GM18498 (cell line): ENCODE results near the gene SGMS1.

Source experiments
- ATAC-seq: cut with Tn5 transposase; IDR thresholded peaks from one replicate; pipeline ENCODE4 v1.9.1; 2021; ENCODE audit warnings: mild to moderate bottlenecking, moderate library complexity; ENCODE audit not compliant: unreplicated experiment

SGMS1 gene

DNA sequence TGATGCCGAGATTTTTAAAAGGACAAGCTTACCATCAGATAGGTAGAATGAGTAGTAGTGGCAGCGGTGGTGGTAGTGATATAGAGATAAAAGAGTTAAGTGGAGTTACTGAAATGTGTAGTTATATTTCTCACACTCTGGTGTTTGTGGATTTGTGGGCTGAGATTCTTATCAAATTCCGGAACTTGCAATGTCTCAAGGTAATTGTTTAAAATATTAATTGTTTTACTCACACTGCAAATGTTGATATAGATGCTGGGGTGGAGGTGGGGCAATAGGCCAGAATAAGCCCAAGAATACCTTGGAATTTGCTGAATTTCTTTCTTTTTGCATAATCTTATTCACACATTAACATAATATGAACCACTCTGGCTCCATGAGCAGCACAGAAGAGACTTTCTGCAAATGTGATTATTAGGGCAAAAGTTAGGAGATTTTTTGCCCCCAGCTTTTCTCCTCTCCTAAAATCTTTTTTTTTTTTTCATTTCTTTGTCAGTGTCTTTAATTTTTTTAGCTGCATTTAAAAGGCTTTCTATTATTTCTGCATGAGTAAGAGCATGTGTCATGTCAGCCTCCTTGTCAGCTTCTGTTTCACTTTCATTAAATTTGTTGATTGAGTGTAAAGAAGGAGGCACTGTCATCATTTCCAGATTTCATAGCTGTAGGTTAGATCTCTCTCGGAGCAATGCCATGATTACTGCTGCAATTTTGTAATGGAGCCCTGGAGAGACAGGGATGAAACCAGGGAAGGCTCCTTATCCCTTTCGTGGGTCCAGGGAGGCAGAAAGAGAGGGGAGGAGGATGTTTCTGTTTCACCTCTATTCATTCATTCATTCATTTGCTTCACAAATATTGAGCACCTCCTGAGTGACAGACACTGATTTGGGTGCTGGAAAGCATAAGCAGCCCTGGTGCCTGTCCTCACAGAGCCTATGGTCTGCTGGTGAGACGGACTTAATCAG is 13.1 kb upstream of the SGMS1 start:
- ATAC-seq, result peak; percentile 94

- ATAC-seq, result no peak
These were observed 11.5 kb upstream of the SGMS1 start for GRCh38 chr10:50635286-50635685.

DNA sequence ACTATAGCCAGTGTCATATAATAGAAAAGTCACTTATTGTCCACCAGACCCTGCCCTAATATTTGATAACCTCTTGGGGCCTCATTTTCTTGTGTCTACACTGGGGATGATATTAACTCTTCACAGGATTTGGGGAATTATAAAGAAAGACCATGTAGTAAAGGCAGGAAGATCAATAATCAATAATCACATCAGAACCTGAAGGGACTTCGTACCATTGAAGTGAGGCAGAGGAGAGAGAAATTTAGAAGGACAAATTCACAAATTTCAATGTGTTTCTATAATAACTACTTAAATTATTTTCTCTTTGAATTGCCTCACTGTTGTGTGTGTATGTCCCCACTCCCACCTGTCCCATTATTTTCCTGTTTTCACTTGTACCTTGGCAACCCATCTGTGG is 10.7 kb upstream of the SGMS1 start:
- no peak for ATAC-seq

DNA sequence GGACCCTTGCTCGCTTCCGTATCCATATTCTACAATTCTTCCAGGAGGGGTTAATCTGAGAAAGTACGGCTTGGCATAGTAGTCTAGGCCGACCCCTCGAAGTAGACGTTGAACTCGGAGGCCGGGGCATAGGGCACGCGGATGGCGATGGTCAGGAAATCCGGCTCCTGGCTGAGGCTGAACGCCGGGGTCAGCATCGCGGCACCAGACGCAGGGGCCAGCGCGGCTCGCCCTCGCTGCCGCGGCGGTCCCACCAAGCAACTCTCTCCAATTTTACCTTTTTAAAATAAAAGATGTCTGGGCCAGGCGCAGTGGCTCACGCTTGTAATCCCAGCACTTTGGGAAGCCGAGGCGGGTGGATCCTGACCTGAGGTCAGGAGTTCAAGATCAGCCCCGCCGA is 7.3 kb upstream of the SGMS1 start:
- no peak for ATAC-seq

DNA sequence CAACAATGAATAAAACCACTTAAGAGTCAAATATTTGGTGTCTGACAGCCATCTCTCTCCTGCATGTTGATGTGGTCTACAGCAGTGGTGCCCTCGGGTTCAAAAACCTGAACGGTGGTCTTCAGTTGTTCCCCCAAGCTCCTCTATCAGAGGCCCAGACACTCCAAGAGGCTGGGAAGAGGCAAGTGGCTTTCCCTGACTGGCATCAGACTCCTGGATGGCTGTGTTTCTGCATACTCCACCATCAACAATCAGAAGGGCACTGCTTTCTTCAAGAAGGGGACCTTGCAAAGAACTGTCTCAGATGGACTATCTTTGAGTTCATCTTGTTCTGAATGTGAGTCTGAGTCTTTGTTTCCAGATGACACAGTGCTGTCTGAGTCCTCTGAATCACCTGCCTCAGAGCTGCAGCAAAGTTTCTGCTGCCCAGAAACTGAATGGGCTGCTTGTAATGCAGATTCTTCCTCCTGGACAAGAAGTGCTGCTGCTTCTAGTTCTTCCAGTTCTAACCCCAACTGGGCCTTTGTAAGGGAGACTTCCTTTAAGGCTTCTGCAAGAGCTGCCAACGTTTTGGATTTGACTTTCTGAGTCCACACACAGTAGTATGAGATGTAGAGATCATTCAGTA is 5.9 kb upstream of the SGMS1 start:
- no peak for ATAC-seq

- ATAC-seq, result no peak
These were observed 4.1 kb upstream of the SGMS1 start for GRCh38 chr10:50627896-50628295.

DNA sequence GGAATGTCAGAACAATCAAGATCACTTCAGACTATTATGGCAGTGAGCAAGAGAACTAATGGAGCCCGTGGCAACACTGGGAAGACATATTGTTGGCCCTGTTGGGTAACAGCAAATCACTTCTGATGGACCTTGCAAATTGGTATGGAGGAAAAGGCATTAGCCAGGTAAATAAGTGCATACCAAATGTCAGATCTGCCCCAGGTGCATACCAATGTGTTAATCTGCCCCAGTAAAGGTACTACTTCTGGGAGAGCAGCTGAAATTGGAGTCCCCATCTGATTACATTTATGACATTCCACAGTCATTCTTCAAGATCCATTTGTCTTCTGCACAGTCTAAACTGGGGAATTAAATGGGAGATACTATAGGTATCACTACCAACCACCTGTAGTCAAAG is 3.7 kb upstream of the SGMS1 start:
- no peak for ATAC-seq

GRCh38 chr10:50625649-50626132 is 1.9 kb upstream of the SGMS1 start:
- ATAC-seq, result no peak

GRCh38 chr10:50624866-50625501 is 1.2 kb upstream of the SGMS1 start:
- ATAC-seq, result peak; percentile 55

GRCh38 chr10:50624413-50624865 is 683 bp upstream of the SGMS1 start:
- peak; percentile 58 for ATAC-seq

GRCh38 chr10:50622706-50623662 is 772 bp downstream of the SGMS1 start:
- ATAC-seq, result peak; percentile 7

GRCh38 chr10:50621968-50622705 is 1.6 kb downstream of the SGMS1 start:
- ATAC-seq, result peak; percentile 26

- no peak for ATAC-seq
These were observed 2.9 kb downstream of the SGMS1 start for GRCh38 chr10:50620899-50621298.

- ATAC-seq, result no peak
These were observed 3.9 kb downstream of the SGMS1 start for GRCh38 chr10:50619882-50620281.

GRCh38 chr10:50619166-50619565 is 4.6 kb downstream of the SGMS1 start:
- ATAC-seq, result no peak

DNA sequence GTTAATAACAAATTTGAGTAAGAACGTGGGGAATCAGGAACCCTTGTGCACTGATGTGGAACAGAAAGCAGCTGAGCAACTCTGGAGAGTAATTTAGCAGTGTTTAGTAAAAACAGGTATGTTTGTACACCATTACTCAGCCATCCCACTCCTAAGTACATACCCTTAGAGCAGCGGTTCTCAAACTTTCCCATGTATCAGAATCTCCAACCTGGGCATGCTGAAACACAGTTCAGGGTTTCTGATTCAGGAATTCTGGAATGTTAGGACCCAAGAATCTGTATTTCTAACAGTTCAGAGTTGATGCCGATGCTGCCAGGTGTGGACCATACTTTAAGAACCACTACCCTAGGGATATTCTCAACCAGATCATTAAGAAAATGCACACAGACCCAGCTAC is 5.1 kb downstream of the SGMS1 start:
- ATAC-seq, result no peak

- no peak for ATAC-seq
These were observed 8.1 kb downstream of the SGMS1 start for GRCh38 chr10:50615658-50616057.

GRCh38 chr10:50614444-50615137 is 9.2 kb downstream of the SGMS1 start:
- ATAC-seq, result peak; percentile 58
